Prostate gland (tissue), 2 donors: ENCODE data around the gene GPR108.

ENCODE experiments used
- POLR2A ChIP-seq: fragments of 450-650 bp; IDR thresholded peaks from one replicate; pipeline ENCODE4 v1.6.1; 2016; ENCODE audit warnings: antibody characterized with exemption, mild to moderate bottlenecking
- TF ChIP-seq, protein P1 (sequence below), 4 experiments: fragments of 200-600 bp in 2 of 4; fragments of 450-650 bp in 2 of 4; sonication (generic) in 2 of 4; IDR thresholded peaks; 1 replicate in 3 of 4; 2 replicates in 1 of 4; pipeline ENCODE4 v1.5.1; 2016 to 2019; ENCODE audit warnings: antibody characterized with exemption in 4 of 4, mild to moderate bottlenecking in 2 of 4, moderate library complexity in 2 of 4

DNA sequence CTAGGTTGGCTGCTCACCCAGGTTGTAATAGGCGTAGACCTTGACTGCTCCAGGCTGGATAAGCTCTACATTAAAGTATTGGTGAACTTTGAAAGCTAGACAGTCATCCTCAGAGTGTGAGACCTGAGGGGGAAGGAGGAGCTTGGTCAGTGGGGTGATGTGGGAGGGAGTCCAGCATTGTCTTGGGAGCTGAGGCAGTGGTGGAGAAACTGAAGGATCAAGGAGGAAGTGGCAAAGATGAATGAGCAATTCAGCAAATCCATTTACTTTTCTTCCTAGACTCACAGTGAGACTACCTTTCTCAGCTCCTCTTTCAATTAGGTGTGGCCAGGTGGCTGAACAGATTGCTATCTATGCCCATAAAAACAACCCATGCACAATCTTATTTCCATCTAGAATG is 57.2 kb downstream of the GPR108 start:
- TF ChIP-seq, protein P1, sequence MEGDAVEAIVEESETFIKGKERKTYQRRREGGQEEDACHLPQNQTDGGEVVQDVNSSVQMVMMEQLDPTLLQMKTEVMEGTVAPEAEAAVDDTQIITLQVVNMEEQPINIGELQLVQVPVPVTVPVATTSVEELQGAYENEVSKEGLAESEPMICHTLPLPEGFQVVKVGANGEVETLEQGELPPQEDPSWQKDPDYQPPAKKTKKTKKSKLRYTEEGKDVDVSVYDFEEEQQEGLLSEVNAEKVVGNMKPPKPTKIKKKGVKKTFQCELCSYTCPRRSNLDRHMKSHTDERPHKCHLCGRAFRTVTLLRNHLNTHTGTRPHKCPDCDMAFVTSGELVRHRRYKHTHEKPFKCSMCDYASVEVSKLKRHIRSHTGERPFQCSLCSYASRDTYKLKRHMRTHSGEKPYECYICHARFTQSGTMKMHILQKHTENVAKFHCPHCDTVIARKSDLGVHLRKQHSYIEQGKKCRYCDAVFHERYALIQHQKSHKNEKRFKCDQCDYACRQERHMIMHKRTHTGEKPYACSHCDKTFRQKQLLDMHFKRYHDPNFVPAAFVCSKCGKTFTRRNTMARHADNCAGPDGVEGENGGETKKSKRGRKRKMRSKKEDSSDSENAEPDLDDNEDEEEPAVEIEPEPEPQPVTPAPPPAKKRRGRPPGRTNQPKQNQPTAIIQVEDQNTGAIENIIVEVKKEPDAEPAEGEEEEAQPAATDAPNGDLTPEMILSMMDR (IDR thresholded peaks at IDR 0.05): no peak
- TF ChIP-seq POLR2A: no peak
